HG03457 (cell line): ENCODE measurements around the gene CBL.
"Not testable (repeated sequence)": the region's sequence is repeated elsewhere in the genome, so short reads cannot be mapped to it uniquely, and the experiment has no call there.

Experiments
- ATAC-seq: cut with Tn5 transposase; IDR thresholded peaks from one replicate; pipeline ENCODE4 v1.9.1; 2021; ENCODE audit warnings: moderate number of reproducible peaks; ENCODE audit not compliant: unreplicated experiment

Gene CBL

DNA sequence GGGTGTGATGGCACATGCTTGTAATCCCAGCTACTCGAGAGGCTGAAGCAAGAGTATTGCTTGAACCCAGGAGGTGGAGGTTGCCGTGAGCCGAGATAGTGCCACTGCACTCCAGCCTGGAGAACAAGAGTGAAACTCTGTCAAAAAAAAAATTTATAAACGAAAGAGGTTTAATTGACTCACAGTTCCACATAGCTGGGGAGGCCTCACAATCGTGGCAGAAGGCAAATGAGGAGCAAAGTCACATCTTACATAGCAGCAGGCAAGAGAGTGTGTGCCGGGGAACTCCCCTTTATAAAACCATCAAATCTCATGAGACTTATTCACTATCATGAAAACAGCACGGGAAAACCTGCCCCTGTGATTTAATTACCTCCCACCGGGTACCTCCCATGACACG lies 21.7 kb upstream of the CBL start:
- ATAC-seq: not testable (repeated sequence)

DNA sequence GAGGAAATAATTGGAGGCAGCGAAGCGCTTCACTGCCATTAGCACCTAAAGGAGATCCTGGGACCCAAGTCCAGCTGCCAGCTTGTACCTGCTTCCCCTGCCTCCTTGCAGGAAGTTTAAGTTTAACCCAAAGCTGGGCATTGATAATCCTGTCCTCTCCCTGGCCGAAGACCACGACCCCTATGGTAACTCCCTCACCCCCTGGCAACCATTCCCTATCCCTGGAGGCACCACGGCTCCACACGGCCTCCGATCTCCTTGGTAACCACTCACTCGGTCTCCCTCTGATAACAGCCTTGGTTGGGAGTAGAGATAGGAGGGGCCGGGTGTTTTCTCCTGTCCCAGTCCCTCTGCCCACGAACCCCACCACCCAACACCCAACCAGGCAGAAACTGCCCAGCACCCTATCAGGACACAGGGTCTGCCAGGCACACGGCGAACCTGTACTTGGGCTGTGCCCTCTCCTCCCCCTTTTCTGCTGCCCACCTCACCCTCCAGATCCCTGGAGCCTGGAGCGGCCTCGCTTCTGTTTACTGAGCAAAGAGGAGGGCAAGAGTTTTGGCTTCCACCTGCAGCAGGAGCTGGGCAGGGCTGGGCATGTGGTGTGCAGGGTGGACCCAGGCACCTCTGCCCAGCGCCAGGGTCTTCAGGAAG lies 20.0 kb upstream of the CBL start:
- ATAC-seq: no peak

DNA sequence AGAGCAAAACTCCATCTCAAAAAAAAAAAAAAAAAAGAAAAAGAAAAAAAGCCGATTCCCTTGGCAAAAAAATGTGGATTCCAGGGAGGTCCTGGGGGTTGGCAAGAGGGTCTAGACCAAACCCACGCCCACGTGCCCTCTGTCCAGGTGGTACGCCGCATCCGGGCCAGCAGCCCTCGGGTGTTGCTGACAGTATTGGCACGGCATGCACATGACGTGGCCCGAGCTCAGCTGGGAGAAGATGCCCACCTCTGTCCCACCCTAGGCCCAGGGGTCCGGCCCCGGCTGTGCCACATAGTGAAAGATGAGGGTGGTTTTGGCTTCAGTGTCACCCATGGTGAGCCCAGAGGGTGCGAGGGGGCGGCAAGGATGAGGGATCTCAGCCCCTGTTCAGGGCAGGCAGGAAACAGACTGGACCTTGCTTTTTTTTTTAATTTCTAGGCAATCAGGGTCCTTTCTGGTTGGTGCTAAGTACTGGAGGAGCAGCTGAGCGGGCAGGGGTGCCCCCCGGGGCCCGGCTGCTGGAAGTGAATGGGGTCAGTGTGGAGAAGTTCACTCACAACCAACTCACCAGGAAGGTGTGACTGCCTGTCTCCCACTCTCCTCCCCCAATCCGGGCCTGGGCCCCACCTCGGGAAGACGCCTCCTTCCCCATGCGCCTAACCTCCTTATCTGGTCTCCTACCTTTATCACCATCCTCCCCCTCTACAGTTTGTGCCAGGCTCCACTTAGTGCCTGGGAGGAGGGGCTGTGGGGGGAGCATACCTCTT lies 18.8 kb upstream of the CBL start:
- ATAC-seq: no peak

GRCh38 chr11:119188067-119188466 lies 18.1 kb upstream of the CBL start:
- no peak for ATAC-seq

GRCh38 chr11:119188887-119189286 lies 17.3 kb upstream of the CBL start:
- no peak for ATAC-seq

DNA sequence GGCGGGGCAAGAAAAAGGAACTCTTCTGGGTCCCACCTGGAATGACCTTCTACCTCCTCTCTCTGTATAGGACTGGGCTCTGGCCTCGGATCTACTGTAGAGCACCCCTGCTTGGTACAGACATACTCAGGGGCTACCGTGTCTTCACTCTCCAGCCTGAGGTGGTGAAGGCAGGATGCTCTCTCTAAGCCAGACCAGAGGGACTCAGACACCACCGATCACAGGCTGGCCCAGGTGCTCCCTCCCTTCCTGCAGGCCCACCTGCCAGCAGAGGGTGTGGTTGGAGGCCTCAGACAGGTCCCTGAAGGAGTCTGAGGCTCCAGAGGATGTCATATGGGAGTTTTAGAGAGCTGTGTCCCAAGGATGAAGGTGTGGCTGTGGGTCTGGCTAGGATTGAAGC lies 16.7 kb upstream of the CBL start:
- no peak for ATAC-seq

GRCh38 chr11:119190531-119190930 lies 15.6 kb upstream of the CBL start:
- no peak for ATAC-seq

- not testable (repeated sequence) for ATAC-seq
Measured at GRCh38 chr11:119191265-119191664, 14.9 kb upstream of the CBL start.

DNA sequence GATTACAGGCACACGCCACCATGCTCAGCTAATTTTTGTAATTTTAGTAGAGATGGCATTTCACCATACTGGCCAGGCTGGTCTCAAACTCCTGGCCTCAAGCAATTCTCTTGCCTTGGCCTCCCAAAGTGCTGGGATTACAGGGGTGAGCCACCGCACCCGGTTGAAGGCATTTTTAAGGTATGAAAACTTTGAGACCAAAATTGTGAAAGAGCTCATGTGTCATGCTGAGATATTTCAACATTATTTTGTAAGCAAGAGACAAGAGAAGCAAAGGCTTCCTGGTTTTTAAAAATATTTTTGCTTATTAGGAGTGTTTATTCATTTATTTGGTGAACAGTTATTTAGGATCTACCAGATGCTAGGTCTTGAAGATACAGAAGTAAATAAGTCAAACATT lies 14.0 kb upstream of the CBL start:
- ATAC-seq: no peak

DNA sequence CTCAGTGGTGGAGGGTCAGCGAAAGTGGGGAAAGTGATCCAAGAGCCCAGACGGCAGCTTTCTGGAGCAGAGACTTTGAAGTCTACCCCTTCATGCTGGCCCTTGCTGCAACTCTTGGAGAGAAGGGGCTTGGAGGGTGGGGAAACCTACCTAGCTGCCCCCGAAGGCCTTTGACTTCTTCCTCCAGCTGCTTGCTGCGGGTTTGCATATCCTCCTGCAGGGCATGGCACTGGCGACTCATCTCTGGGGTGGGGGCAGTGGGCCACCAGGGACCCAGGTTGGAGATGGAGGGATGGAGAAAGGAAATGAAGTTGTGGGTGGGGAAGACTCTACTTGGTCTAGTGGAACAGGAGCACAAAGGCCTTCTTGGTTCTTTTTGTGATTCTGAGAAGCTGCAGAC lies 13.1 kb upstream of the CBL start:
- no peak for ATAC-seq

GRCh38 chr11:119193626-119194025 lies 12.5 kb upstream of the CBL start:
- no peak for ATAC-seq

GRCh38 chr11:119194811-119195440 lies 11.2 kb upstream of the CBL start:
- no peak for ATAC-seq

DNA sequence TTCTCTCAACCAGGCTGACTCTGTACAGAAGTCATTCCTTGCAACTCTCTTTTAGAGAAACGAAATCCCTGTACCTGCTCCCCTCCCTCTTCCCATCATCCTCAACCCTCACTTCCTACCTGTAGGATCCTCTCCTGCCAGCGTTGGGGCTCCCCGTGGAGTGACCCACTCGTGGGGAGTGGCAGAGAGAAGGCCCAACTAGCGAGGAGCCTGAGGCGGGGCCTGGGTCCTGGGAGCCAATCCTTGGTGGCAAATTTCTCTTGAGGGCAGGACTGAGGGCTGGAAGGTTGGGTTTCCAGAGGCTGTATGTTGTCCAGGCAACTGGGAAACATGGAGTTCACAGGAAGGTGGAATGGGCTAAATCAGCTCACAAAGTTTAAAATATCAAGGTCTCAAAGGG lies 10.5 kb upstream of the CBL start:
- ATAC-seq: no peak

- no peak for ATAC-seq
Measured at GRCh38 chr11:119196833-119197483, 9.2 kb upstream of the CBL start.

DNA sequence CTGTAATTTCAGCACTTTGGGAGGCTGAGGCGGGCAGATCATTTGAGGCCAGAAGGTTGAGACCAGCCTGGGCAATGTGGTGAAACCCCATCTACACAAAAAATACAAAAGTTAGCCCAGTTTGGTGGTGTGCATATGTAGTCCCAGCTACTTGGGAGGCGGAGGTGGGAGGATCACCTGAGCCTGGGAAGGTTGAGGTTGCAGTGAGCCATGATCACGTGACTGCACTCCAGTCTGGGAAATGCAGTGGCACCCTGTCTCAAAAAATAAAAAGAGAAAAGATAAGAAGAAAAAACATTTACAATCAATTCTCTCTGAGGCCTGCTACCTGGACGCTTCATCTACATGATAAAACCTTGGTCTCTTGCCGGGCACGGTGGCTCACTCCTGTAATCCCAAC lies 7.2 kb upstream of the CBL start:
- ATAC-seq: no peak

- not testable (repeated sequence) for ATAC-seq
Measured at GRCh38 chr11:119201236-119201635, 4.9 kb upstream of the CBL start.

DNA sequence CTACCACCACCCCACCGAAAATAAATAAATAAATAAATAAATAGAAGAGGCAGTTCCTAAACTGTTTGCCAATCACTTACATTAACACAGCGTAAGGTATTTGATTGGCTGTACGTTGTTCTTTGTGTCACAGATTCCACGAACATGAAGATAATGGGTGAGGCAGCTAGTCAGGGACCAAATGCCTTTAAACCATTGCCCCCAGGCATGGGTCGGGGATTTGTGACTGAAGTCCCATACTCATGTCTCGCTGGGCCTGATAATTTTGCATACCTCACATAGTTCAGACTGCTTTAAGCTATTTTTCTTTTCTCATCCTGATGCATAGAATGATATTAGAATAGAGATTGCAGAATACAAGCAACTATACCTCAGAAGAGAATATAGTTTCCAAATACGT lies 3.6 kb upstream of the CBL start:
- no peak for ATAC-seq

DNA sequence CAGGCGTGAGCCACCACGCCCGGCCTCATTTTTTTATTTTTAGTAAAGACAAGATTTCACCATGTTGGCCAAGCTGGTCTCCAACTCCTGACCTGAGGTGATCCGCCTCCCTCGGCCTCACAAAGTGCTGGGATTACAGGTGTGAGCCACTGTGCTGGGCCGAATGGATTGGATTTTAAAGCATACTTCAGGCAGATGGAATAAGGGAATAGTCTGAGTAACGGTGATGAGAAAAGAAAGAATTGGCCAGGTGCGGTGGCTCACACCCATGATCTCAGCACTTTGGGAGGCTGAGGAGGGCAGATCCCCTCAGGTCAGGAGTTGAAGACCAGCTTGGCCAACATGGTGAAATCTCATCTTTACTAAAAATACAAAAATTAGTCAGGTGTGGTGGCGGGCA lies 2.1 kb upstream of the CBL start:
- ATAC-seq: no peak

GRCh38 chr11:119205080-119205479 lies 1.1 kb upstream of the CBL start:
- ATAC-seq: no peak

GRCh38 chr11:119206511-119207414 lies 624 bp downstream of the CBL start:
- ATAC-seq: no peak
